Ishikawa (cell line): ENCODE results near the gene PCMTD2.

Source experiments
- CEBPB ChIP-seq: IDR thresholded peaks from 2 replicates; pipeline ENCODE4 v1.6.1; 2012
- CREB1 ChIP-seq: IDR thresholded peaks from 2 replicates; pipeline ENCODE4 v1.6.1; 2012; ENCODE audit warnings: low read depth
- EGR1 ChIP-seq: IDR thresholded peaks from 2 replicates; pipeline ENCODE4 v1.6.1; 2012
- EP300 ChIP-seq: IDR thresholded peaks from 2 replicates; pipeline ENCODE4 v1.6.1; 2012; ENCODE audit warnings: borderline replicate concordance
- FOXM1 ChIP-seq: IDR thresholded peaks from 2 replicates; pipeline ENCODE4 v1.6.1; 2012; ENCODE audit warnings: low read depth, borderline replicate concordance
- NFIC ChIP-seq: IDR thresholded peaks from 2 replicates; pipeline ENCODE4 v1.6.1; 2012
- RAD21 ChIP-seq: IDR thresholded peaks from 2 replicates; pipeline ENCODE4 v1.6.1; 2012; ENCODE audit warnings: low read depth
- REST ChIP-seq: IDR thresholded peaks from 2 replicates; pipeline ENCODE4 v1.6.1; 2012; ENCODE audit warnings: low read depth, mild to moderate bottlenecking
- TAF1 ChIP-seq: IDR thresholded peaks from 2 replicates; pipeline ENCODE4 v1.6.1; 2012; ENCODE audit warnings: low read depth, mild to moderate bottlenecking
- TCF12 ChIP-seq: IDR thresholded peaks from 2 replicates; pipeline ENCODE4 v1.6.1; 2012; ENCODE audit warnings: low read depth
- TEAD4 ChIP-seq: IDR thresholded peaks from 2 replicates; pipeline ENCODE4 v1.6.1; 2012
- USF1 ChIP-seq: IDR thresholded peaks from 2 replicates; pipeline ENCODE4 v1.6.1; 2012
- YY1 ChIP-seq: IDR thresholded peaks from 2 replicates; pipeline ENCODE4 v1.6.1; 2012; ENCODE audit warnings: low read depth
- ZBTB7A ChIP-seq: IDR thresholded peaks from 2 replicates; pipeline ENCODE4 v1.6.1; 2012; ENCODE audit warnings: low read depth
- TF ChIP-seq, protein P1 (sequence below): IDR thresholded peaks from 2 replicates; pipeline ENCODE4 v1.6.1; 2012

Gene PCMTD2

GRCh38 chr20:64240243-64241015 is 15.1 kb upstream of the PCMTD2 start:
- TF ChIP-seq TEAD4: no peak

DNA sequence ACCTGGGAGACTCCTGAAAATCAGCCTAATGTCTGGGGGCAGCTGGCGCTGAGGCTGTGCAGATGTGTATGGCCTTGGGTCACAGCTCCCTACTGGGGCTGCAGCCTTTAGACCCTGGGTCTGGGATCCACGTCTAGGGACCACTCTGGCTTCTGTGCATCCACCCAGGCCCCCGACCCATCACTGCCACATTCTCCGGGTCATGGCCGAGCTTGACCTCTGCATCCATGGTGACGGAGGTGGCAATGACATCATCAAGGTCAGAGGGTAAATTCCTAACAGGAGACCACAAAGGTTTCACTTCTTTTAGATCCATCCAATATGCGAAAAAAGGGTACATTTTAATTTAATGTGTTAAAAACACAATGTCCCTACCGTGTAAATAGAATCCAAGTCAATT is 14.5 kb upstream of the PCMTD2 start:
- TF ChIP-seq CEBPB (no peak), TEAD4 (no peak), ZBTB7A (no peak), REST (no peak), EP300 (no peak), YY1 (no peak), FOXM1 (no peak)
- TF ChIP-seq, protein P1, sequence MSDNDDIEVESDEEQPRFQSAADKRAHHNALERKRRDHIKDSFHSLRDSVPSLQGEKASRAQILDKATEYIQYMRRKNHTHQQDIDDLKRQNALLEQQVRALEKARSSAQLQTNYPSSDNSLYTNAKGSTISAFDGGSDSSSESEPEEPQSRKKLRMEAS: no peak

DNA sequence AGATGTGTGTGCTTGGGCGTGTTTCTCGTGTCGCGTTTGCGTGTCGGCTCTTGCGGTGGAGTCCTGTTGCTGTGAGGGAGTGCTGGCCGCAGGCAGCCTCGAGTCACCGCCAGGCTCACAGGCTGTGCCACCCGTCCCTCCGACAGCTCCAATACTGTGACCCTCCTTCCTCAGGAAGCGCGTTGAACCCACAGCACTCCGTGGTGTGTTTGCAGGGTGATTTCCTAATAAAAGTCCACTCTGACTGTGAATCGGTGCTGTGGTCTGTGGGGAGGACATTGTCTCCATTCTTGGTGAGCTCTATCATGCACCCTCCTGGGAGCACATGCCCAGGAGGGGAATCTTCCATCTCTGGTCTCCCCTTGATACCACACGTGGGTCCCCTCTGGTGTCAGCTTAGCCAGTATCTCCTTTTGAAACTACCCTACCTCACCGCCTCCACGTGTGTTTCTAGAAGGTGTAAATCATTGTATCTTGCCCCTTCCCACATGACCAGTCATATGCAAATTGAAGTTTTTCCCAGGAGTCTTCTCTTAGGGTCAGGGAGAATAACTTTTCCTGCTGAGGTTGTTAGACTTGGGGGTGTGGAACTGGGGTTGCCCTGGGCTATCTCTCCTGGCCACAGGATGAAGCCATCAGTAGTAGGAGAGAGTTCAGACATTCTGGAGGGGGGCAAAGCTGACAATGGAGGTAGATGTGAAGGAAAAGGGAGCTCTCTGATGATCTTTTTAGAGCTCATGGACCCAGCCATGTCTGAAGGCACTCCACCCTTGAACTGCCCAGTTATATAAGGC is 13.3 kb upstream of the PCMTD2 start:
- TF ChIP-seq REST (no peak), USF1 (no peak), TEAD4 (no peak), FOXM1 (no peak), TAF1 (no peak), EP300 (no peak), ZBTB7A (no peak)

DNA sequence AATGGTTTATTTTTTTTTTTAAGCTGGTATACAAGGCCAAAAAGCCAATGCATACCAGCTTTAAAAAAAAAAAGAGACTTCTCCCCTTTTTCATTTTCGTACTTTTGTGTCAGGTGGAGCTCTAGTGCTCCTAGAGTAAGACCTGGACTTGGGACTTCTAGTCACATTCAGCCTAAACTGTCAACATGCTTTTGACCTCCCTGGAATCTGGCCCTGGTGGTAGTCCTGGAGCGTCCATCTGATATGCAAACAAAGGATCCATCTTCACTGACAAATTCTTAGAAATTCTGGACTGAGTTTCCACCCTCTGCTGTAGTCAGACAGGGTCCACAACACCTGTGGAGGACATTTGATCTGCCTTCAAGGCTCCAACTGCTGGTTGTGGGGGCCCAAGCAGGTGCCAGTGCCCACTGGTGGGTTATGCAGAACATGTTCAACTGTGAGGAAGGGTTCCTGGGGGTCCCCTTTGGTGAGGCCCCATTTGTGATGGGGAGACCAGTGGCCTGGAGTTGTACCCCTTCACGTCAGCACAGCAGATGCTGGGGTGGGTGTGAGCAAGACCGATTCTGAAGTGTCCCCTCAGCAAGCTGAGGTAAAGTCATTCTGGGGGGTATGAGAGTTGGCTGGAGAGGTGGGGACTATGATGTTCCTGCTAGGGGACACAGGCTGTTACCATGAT is 12.6 kb upstream of the PCMTD2 start:
- TF ChIP-seq EP300 (no peak), CREB1 (no peak)

DNA sequence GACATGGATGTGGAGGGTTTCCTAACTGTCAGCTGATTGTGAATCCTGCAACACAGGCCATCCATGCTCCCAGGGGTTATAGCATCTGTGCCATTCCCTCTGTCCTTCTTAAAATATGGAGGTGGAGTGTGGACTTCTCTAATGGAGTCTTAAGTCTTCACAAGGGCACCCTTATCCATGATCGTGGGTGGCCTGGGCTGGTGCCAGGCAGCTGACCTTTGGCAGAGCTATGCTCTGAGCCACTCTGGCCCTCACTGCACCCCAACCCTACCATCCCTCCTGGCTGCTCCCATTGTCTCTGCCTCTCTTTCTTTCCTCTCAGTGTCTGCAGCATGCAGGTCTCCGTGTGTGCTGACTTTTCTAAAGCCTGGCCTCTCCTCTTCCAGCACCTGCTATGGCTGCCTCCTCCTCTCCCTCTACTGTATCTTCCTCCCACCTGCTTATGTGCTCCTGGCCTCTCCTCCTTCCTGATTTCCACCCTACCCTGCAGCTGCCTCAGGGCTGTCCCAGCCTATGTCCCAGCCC is 11.2 kb upstream of the PCMTD2 start:
- no peak for TF ChIP-seq ZBTB7A
- no peak for TF ChIP-seq YY1
- TF ChIP-seq REST: no peak
- TF ChIP-seq TEAD4: no peak
- TF ChIP-seq CREB1: no peak
- TF ChIP-seq TCF12: no peak
- TF ChIP-seq CEBPB: no peak
- no peak for TF ChIP-seq NFIC
- TF ChIP-seq RAD21: no peak
- TF ChIP-seq FOXM1: no peak
- TF ChIP-seq, protein P1: no peak
- TF ChIP-seq TAF1: no peak
- TF ChIP-seq USF1: no peak
- no peak for TF ChIP-seq EP300
- no peak for TF ChIP-seq EGR1
